NCI-H187 (cell line): Measurements from ENCODE around the gene GINM1.

Source experiments
- DNase-seq, 2 experiments: peaks; one replicate each; lab custom pipeline; 2025; lab: John Stamatoyannopoulos, UW

Gene GINM1

GRCh38 chr6:149593408-149593807 lies 27.2 kb downstream of the GINM1 start:
- DNase-seq = no peak

- DNase-seq = no peak
Observed at GRCh38 chr6:149600508-149600907, 34.3 kb downstream of the GINM1 start.

- no peak for DNase-seq
Observed at GRCh38 chr6:149608381-149608982, 42.3 kb downstream of the GINM1 start.

DNA sequence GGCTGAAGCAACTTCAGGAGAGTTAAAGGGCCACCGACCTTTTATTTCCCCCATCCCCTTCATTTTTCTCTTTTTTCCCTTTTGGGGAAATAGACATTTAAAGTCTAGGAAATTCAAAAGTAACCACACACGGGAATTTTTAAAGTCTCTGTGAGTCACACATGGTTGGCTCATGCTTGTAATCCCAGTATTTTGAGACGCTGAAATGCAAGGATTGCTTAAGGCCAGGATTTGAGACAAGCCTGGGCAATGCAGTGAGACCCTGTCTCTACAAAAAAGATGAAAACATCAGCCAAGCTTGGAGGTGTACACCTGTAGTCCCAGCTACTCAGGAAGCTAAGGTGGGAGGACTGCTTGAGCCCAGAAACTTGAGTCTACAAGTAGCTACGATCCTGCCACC lies 48.2 kb downstream of the GINM1 start:
- no peak for DNase-seq

GRCh38 chr6:149615805-149616204 lies 49.6 kb downstream of the GINM1 start:
- no peak for DNase-seq

GRCh38 chr6:149627672-149628071 lies 61.5 kb downstream of the GINM1 start:
- DNase-seq = no peak

DNA sequence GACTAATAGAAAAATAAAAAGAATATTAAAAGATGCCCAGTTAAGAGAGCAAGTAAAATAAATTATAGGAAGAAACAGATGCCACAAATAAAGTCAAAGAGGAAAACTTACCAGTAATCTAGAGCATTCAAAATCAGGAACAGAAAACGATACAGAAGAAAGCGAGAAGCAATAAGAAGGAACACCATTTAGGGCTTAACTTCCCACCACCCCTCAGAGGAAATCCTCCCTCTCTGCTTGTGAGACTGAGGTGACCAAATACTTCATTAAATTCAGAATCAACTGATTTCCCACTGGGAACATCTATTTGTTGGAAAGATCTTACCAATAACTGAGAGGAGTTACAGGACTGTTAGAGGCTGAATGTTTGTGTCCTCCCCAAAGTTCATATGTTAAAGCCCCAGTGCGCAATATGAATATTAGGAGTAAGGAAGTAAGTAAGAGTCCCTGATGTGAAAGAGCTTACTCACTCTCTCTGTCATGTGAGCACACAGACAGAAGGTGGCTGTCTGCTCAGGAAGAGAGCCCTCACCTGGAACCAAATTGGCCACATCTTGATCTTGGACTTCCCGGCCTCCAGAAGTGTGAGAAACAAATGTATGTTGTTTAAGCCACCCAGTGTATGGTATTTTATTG lies 62.8 kb downstream of the GINM1 start:
- no peak for DNase-seq

DNA sequence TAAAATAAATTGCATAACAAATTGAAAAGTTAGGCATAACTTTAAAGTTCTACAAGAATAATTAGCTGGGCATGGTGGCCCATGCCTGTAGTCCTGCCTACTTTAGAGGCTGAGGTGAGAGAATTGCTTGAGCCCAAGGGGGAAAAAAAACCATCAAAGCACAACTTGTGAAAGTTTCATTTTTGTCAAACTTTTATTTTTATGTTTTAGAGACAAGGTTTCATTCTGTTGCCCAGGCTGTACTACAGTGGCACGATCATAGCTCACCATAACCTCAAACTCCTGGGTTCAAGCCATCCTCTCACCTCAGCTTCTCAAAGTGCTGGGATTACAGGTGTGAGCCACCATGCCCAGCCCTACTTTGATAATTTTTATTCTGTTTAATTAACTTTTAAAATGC lies 68.1 kb downstream of the GINM1 start:
- no peak for DNase-seq

DNA sequence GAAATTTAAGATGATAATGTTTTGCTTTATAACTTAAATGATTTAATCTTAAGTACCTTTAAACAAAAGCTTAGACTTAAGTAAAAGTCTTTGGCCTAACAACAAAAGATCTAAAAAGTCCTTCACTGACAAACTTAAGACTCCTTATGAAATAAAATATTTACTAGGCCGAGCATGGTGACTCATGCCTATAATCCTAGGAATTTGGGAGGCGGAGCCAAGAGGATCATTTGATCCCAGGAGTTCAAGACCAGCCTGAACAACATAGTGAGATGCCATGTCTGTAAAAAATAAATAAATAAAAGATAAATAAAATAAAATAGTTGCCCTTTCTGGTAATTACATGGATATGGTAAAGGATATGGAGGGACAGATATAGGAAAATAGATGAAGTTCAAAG lies 69.9 kb downstream of the GINM1 start:
- no peak for DNase-seq
